DLD1 (cell line): Measurements from ENCODE around the gene TMEM106C.

Experiments
- in situ Hi-C: cut with HindIII; loops from 2 replicates; pipeline ENCODE4 v1.10.0; 2017; ENCODE audit warnings: low sequenced_read_pairs

TMEM106C gene, protein sequence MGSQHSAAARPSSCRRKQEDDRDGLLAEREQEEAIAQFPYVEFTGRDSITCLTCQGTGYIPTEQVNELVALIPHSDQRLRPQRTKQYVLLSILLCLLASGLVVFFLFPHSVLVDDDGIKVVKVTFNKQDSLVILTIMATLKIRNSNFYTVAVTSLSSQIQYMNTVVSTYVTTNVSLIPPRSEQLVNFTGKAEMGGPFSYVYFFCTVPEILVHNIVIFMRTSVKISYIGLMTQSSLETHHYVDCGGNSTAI

DNA sequence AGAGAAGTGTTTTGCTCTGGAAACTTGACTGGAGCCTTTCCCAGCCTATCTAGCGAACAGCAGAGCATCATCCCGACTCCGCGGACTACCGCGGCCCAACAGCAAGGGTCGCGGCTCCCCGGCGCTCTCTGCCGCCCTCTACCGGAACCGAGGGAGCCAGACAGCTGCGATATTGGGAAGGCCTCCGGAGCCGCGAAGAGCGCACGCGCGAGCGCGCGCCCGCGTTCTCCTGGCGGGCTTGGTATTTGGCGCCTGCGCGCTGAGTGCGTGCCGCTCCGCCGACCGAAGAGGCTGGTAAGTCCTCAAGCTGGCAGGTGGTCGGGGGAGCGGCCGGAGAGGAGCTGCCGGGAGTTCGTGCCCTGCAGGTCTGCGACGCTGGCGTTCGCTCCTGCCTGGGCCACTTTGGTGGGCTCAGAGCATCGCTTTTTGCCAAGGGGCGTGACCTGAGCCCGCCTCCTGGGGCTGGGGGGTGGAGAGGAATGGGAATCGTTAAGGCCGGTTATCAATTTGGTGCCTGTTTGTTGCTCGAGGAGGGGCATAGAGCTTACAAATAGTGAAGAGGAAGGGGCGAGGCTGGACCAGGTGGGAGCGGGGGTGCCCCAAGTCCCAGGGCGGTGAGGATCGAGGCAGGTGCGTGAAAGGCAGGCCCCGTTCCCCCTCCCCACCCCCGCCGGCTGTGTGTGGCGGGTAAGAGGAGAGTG, at the start of gene TMEM106C:
Gene TMEM106C (plus strand): TSS at position 257 of the 701 bp plus-strand sequence. CDS start 641 bp downstream, outside the sequence.
- in situ Hi-C loops = no loop called here

DNA sequence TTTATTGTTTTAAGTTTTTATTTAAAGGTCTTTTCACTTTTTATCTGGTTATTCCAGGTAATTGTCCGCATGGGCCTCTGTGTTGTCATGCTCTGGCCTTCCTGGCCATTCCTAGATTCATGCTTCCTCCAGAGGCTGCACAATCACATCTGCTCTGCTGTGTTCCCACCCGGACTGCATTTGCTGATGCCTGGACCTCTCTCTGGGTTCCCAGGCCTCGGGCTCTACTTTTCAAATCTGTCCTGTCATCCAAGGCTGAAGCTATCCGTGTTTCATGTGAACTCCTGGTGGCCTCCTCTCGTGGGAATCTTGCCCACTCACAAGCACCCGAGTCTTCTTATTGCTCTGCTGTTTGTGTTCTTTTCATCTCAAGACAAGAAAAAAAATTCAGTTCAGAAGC, 42.5 kb upstream of the TMEM106C start:
- in situ Hi-C loops = no loop called here

DNA sequence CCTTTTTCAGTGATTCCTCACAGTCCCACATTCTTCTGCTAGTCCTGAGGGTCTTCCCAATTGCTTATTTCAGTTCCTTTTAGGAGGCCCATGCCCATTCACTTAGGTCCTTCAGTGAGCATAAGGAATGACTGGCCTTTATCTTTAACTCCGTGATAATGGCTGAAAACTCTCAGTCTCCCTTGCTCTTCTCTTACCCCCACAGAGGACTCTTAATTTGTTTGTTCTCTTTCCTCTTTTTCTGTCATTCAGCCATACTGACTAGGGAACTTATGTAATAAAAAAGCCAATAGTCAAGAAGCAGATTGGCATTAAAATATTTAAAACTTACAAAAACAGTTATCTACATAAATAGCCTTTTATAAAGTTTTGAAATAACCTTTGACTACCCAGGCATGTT, 41.5 kb upstream of the TMEM106C start:
- in situ Hi-C loops = no loop called here

DNA sequence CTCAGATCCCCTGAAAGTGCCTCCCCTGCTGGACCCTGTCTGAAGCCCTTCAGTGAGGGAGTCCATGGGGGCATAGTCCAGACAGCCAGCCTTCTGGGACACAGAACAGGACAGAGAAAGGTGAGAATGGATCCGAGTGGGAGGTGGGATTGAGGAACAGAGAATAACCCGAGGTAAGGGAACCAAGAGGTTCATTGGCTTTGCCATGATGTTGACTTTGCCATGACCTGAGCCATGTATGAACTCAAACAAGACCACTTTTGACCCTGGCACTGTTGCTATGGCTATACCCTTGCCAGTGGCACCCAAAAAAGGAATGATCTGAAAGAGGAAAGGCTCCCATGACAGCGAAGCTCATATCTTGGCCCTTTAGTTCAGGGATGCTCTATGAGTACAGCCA, 36.0 kb upstream of the TMEM106C start:
- in situ Hi-C loops = no loop called here

DNA sequence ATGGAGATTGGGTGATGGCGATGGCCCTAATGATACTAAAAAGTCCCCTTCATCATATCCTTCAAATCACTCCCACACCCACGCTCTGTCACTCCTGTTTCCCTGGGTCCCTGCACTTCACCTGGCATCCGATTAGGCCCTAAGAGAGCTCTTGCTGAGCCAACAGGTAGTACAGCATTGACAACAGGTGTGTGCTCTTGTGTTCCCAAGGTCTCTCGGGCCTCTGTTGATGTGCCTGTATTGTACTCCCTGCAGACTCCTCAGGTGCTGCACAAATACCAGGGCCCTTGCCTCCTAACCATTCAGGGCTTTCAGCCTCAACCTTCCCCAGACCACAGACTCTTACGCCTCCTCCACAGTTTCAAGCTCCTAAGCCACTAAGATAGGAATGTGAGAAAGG, 32.8 kb upstream of the TMEM106C start:
- in situ Hi-C loops = no loop called here

DNA sequence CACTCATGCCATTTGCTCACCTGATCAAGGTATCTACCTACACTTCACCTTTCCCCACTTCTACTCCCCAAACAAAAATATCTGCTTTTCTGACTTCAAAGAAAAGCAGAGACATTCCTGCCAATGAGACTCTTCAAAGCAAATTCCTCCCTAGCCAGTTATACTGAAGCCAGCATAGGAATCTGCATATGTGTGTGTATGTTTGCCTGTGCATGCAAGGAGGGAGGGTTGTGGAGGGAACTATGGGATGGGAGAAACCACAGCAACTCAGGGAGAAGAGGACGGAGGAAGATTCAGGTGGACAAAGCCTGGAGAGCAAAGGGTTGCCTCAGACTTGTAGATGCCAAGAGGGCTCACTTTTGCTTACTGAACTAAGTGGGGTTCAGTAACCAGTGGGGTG, 32.2 kb upstream of the TMEM106C start:
- in situ Hi-C loops = no loop called here

DNA sequence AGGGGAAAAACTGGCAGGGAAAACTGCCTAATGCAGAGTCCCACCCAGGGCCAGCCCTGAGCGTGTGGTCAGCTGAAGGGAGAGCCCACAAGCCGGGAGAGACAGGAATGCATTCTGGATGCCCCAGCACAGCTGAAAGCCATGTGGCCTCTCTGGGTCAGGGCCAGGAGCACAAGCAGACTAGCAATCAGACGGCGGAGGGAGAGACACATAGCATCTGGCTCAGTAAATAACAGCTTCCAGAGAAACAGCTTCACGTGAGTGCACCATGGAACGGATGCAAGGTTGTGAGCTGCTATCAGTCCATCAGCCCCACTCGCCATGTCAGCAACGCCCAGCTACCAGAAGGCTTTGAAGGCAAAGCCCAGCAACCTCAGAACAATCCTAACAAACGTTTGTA, 28.2 kb upstream of the TMEM106C start:
- in situ Hi-C loops = no loop called here

DNA sequence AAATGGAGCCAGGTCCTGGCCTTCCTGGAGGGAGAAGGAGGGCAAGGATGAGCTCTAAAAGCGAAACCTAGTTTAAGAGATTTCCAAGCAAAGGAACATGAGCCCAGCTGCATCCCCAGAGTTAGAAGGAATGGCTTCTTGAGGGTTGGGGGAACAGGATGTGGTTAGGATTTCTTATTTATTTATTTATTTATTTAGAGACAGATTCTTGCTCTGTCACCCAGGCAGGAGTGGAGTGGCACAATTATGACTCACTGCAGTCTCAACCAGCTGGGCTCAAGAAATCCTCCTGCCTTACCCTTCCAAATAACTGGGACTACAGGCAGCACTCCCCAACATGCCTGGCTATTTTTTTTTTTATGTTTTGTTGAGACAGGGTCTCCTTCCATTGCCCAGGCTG, 25.3 kb upstream of the TMEM106C start:
- in situ Hi-C loops = no loop called here

DNA sequence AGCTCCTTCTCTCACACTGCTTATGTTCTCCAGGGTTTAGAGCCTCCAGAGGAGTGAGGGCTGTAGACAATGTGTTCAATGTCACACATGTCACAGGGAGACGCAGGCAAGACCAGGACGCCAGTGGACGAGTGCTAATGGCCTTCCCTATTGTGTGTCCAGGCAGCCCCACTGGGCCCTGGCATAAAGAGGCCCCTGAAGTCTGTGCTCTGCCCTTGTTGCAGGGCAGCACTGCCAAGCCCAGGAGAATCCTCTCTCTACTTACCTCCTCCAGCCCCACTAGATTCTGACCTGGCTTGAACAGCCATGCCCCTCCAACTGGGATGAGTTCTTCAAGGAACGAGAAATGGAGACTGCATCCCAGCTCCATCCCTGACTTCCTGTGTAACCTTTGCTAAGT, 24.8 kb upstream of the TMEM106C start:
- in situ Hi-C loops = no loop called here

DNA sequence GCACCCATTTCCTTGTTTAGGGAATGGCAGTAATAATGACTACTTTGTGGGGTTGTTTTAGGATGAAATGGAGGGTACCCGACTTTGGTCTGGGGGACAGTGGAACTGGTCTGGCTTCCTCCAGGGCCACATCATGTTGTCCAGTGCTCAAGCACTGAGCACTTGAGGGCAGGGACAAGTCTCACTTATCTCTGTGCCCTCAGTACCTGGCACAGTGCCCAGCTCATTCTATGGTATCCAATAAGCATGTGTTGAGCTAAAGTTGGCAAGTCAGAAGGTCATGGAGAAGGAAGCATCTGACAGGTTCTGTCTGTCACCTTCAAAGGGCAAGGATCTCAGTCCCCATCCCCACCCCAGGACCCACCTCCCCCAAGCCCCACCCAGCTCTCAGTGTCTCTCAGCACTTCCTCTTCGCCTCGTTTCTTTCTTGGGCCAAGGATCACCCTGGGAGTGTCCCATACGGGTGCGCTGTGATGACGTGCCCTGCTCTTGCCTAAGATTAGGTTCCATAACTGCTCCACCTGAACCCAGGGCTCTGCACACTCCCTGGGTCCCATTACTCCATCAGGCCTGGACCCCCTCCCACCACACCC, 24.3 kb upstream of the TMEM106C start:
- in situ Hi-C loops = no loop called here

DNA sequence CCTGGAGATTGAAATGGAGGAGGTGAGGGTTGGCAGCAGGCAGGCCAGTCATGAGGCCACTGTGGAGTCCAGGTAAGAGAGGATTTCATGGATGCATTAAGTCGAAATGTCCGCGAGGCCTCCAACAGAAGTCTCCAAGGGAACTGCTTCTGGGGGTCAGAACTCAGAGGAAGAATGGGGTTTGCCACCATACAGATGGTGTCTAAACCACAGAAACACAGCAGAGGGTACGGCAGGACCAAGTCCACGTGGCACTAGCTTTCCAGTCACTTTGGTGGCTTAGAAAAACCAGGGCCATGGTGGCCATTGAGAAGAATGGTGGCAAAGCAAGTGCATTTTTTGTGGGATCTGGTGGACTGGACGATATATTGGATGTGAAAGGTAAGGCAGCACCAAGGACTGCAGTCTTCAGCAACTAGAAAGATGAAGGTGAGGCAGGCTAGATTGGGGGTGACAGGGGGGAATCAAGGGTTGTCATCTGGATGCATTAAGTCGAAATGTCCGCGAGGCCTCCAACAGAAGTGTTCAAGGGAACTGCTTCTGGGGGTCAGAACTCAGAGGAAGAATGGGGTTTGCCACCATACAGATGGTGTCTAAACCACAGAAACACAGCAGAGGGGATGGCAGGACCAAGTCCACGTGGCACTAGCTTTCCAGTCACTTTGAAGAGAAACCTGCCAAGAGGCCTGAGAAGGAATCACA, 22.5 kb upstream of the TMEM106C start:
- in situ Hi-C loops = no loop called here

DNA sequence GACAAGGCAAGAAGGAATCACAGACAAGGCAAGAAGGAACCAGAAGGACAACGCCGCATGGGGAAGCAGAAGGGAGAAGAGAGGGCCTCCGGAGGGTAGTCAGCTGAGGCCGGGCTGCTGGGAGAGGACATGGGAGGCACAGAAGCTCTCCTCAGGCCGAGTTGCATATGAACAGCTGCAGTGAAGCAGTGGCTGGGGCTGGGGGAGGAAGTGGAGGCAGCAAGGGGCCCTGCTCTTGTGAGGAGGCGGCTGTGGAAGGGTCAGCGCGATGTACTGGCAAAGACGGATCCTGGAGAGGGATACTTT, 22.0 kb upstream of the TMEM106C start:
- in situ Hi-C loops = no loop called here

DNA sequence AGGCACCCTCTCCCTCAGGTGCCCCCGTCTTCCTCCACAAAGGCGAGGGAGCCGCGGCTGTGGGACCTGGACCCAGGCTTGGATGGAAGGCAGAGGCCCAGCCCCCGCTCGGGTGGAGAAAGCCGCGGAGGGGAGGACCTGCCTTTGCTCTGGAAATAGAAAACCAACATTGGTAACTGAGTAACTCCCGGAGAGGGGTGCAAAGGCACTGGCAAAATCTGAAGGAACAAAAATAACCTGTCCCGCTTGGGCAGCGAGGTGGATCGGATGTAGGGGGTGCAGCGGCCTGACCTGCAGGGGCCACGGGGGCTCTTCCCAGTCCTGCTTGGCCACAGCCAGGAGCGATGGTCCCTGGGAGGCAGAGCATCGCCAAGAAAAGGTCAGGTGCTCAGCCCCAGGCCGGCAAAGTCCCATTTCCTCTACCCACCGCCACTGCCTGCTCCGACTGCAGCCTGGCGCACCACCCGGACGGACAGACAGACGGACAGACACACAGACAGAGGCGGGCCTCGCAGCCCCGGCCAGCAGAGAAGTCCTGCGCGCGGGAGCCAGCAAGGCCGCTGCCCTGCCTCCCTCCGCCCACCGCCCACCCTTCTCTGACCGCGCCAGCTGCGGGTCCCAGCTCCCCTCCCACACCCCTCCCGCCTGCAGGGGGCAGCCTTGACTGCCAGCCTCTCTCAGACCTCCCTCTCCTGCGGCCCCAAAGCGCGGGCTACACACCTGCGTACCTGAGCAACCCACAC, 21.4 kb upstream of the TMEM106C start:
- in situ Hi-C loops = no loop called here

DNA sequence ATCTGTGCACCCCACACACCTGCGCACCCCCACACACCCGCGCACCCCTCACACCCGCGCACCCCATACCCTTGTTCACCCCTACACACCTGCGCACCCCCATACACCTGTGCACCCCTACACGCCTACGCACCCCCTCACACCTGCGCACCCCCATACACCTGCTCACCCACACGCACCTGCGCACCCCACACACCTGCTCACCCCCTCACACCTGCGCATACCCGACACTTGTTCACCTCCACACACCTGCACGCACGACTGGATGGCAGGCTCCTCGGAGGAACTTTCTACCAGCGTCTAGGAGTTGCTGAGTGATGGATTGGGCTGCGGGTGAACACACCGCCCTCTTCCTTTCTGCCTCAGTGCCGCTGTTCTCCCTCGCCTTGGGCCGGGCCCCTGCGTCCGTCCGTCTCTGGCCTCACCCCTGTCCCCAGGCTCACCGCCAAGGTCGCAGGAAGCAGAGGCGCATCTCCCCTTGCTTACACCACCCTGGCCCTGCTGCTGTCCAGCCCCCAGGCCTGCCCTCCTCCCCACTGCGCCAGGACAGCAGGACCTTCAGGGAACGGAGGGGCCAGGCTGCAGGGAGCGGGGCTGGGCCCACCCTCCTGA, 20.7 kb upstream of the TMEM106C start:
- in situ Hi-C loops = no loop called here

DNA sequence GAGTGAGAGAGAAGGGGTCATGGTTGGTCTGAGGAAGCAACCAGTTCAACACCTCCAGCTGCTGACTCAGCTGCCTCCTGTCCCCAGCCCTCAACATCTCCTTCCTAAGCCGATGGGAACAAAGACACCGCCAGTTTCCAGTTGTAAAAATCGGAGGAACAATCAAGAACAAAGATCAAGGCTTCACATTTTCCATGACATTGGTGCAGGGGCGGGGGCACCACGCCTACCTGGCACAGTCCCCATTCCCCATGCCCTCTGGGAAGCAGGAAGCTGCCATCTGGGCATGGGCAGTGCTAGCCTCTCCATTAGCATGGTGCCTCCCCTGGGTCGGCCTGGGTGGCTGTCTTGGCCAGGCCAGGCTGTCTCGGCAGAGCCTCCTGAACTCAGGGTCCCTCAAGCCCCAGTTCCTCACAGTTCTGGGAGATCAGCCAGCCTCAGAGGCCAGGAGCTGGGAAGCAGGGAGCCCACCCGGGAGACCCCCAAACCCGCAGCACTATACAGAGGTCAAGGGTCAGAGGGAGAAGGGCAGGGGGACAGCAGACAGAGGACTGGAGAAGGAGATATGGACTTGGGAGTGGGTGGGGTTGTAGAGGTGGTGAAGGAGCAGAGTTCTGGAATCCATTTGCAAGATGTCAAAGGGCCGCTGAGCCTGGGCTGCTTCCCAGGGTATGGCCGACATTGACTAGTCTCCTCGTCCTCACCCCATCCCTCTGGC, 19.6 kb upstream of the TMEM106C start:
- in situ Hi-C loops = no loop called here

DNA sequence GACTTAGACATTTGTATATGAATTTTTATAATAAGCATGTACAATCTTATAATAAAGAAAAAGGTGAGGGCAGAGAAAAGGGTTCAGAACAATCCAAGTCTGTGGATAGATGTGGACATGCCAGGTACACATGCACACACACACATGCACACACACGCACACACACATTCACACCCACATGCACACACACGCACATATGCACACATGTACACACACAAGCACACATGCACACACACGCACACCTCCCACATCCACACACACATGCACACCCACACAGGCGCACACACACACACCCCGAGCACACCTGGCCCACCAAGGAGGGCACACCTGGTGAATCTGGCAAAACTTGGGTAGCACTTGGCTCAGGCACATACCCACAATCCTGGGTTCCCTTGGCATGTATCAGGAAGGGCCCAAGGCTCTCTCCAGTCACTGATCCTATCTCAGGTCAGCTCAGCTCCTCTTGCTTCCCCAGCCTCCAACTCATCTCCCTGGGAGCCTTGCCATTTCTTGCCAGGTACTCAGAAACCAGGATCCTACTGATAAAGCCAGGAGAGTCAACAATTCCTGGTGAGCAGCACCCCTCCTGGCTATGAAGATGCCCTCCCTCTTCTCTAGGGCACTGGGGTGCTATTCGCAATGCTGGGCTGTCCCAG, 18.6 kb upstream of the TMEM106C start:
- in situ Hi-C loops = no loop called here

DNA sequence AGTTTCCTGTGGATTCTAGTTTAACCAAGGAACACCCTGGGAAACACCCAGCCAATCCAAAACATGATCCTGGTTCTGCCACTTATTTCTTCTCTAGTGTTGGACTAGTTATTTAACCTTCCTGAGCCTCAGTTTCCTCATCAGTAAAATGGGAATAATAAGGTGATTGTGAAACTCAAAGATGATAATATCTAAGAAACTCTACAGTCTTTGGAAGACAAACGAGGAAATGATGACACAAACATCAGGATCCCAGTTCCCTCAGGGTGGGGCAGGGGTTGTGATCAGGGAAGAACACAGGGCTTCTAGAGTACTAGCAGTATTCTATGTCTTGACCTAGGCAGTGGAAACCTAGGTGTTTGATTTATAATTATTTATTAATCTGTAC, 18.1 kb upstream of the TMEM106C start:
- in situ Hi-C loops = no loop called here

DNA sequence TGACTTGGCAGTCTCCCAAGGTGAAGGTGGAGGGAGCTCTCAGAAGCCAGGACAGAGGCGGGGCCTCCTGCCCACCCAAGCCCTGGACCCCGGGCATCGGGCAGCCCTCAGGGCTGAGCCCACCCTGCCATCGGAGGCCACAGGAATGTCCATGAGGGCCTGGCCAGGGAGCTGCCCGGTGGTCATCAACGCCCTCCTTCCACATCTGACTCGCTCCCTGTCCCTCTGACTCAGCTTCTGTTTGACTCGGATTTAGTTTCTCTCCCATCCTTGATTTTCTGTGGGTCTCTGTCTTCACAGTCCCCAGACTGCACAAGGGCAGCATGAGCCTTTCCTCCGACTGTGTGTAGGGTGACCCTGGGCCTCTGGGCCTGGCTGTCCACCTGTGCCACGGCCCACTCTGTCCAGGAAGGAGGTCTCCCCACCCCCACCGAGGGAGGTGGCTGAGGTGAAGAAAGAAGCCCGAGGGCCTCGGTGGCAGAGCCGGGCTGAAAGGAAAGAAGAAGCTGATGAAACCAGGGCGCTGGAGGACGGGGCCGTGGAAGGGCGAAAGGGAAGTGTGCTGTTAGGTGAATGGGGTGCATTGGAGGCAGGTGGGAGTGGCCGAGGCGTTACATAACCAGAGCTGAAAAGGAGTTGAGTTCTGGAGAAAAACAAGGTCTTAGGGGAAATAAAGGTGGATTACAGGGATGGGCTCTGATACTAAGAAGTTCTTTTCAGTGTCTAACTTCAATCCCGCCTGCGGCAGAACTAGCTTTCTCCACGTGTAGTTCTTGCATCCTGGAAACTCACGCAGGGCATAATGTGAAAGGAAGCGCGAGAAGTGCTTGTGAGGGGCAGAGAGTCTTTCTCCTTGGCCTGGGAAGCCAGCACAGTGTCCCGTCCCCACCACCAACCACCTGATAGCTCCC, 16.7 kb upstream of the TMEM106C start:
- in situ Hi-C loops = no loop called here

DNA sequence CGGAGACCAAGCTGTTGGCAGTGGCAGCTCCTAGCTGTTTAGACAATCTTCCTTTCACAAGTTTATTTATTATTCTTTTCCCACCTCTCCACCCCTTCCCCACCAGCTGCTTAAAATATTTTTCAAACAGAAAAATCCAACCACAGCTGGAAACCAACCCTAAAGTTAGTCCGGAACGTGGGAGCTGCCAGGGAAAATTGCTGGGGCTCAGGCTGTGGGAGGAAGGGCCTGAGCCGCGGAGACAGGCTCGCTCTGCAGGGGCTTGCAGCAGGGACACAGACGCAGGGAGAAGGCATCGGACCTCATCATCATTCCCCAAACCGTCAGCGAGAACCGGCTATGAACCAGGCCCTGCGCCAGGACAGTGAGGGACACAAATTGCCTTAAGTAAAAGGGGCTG, 16.1 kb upstream of the TMEM106C start:
- in situ Hi-C loops = no loop called here
